Epithelial cell of proximal tubule (primary cell): ENCODE measurements around the gene MYO18A. TPM values are rescaled to one million over a fixed set of nuclear protein-coding genes. Genes with fewer than 3 reads are reported as not detected.
"Not testable (repeated sequence)": the region's sequence is repeated elsewhere in the genome, so short reads cannot be mapped to it uniquely, and the experiment has no call there.

Source experiments
- DNase-seq: peaks from one replicate; pipeline ENCODE4 v3.0.0-alpha.2; 2011; ENCODE audit warnings: low read depth
- H3K4me3 ChIP-seq: 2 replicates; pipeline ENCODE4 v1.5.1; 2011; ENCODE audit warnings: low read depth, mild to moderate bottlenecking, low read length
- total RNA-seq: library from RNA; depleted of rRNA; stranded (reverse); fragments of >200 nt; gene quantifications from 2 replicates; pipeline ENCODE4 v1.2.3, GENCODE V29; 2015
- TF ChIP-seq, protein P1 (sequence below): conservative IDR thresholded peaks from 2 replicates; pipeline ENCODE4 v1.5.1; 2012; ENCODE audit warnings: low read depth, mild to moderate bottlenecking, low read length

The MYO18A gene
- total RNA-seq, 1 donor from 2014 or later, result 34.2 TPM

DNA sequence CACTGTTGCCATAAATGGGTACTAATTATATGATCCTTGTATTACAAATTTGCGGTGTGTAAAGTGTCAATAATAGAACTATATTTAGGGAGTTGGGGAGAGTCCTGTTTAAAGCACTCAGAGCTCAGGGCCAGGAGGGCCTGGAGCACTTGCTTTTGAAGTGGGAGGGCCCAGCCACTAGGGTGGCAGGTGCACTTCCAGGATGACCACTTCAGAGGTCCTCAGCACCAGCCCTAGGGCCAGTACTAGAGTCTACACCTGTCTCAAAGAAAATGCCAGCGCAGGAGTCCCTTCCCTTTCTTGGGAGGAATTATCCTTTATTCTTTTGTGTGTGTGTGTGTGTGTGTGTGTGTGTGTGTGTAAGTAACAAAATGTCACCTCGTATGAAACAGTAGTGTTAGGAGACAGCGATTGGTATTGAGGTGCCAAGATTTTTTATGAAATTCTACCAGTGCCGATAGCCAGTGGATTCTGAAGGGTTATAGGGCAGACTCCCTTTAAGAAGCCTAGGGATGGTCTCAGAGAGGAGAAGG, 31.9 kb downstream of the MYO18A start:
- H3K4me3 ChIP-seq, result peak overlapping the region; percentile 66
- TF ChIP-seq, protein P1, sequence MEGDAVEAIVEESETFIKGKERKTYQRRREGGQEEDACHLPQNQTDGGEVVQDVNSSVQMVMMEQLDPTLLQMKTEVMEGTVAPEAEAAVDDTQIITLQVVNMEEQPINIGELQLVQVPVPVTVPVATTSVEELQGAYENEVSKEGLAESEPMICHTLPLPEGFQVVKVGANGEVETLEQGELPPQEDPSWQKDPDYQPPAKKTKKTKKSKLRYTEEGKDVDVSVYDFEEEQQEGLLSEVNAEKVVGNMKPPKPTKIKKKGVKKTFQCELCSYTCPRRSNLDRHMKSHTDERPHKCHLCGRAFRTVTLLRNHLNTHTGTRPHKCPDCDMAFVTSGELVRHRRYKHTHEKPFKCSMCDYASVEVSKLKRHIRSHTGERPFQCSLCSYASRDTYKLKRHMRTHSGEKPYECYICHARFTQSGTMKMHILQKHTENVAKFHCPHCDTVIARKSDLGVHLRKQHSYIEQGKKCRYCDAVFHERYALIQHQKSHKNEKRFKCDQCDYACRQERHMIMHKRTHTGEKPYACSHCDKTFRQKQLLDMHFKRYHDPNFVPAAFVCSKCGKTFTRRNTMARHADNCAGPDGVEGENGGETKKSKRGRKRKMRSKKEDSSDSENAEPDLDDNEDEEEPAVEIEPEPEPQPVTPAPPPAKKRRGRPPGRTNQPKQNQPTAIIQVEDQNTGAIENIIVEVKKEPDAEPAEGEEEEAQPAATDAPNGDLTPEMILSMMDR, result no peak
- DNase-seq, result no peak

DNA sequence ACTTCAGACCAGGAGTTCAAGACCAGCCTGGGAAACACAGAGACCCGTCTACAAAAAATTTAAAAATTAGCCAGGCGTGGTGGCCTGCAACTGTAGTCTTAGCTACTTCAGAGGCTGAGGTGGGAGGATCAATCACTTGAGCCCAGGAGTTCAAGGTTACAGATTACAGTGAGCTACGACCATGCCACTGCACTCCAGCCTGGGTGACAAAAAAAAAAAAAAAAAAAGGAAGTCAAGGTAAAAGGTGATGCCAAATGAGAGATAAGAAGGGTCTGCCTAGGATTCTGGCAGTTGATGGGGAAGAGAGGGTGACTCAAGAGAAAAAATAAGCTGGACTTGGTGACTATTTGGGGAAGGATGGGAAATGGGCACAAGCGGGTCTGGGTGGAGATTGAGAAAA, 32.5 kb downstream of the MYO18A start:
- no peak overlapping the region for H3K4me3 ChIP-seq
- DNase-seq, result no peak
- TF ChIP-seq, protein P1, result no peak

DNA sequence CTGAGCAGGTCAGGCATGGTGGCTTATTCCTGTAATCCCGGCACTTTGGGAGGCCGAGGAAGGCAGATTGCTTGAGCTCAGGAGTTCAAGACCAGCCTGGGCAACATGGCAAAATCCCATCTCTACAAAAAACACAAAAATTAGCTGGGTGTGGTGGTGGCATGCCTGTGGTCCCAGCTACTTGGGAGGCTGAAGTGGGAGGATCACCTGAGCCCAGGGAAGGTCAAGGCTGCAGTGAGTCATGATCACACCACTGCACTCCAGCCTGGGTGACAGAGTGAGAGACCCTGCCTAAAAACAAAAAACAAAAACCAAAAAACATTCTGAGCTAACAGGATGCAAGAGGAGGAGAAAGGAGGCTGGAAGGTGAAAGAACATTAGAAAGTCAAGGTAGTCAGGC, 33.0 kb downstream of the MYO18A start:
- not testable (repeated sequence) for H3K4me3 ChIP-seq, DNase-seq

DNA sequence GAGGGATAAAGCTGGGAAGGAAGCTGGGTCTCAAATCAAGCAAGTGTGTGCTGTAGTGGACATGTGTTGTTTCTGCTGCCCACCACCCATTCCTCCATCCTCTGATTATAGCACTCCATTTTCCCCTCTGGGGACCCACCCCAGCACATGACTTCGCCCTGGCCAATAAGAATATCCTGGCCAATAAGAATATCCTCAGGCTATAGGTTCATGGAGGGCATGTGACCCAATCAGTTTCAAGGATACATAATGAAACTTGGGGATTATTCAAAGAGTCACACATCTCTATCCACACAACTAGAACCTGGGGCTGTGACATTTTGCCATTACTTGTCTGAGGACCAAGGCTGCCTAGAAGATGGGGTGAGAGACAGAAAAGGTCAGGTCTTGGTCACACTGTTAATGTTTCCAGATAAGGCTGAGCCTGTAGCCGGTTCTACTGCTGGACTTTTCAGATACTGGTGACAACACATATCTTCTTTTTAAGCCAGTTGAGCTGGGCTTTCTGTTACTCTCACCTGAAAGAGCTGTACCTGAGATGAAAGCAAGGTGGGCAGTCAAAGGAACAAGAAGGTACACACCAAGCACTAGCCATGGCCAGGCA, 33.7 kb downstream of the MYO18A start:
- TF ChIP-seq, protein P1, result no peak
- no peak for DNase-seq
- no peak overlapping the region for H3K4me3 ChIP-seq

DNA sequence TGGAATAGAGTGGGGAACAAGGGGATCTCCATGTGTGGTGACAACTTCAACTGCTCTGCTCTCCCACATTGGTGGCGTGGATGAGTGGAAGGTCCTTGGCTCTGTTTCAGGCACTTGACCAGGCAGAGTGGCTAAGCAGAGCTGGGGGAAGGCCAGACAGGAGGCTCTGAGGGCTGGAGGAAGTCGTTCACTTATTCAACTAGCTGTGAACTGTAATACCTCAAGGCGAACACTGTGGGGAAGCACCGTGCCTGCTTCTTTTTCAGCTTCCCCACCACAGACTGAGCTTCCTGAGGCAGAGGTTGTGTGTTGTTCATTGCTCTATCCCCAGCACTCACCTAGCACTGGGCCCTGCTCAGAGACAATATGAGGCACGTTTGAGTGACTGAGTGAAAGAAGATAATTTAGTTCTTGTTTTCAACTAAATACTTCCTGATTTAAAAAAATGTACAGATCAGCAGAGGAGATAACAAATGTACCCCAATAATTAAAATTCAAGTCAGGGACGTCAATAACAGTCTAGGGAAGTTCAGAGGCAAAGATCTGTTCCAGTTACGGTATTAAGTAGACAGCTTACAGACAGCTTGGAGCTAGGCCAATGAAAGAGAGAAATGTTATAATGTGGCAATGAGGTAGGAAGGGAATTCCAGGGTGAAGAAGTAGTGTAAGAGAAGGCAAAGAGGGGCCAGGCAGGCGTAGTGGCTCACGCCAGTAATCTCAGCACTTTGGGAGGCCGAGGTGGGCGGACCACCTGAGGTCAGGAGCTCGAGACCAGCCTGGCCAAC, 34.7 kb downstream of the MYO18A start:
- no peak for DNase-seq
- no peak overlapping the region for H3K4me3 ChIP-seq
- TF ChIP-seq, protein P1, result peak; percentile 70

DNA sequence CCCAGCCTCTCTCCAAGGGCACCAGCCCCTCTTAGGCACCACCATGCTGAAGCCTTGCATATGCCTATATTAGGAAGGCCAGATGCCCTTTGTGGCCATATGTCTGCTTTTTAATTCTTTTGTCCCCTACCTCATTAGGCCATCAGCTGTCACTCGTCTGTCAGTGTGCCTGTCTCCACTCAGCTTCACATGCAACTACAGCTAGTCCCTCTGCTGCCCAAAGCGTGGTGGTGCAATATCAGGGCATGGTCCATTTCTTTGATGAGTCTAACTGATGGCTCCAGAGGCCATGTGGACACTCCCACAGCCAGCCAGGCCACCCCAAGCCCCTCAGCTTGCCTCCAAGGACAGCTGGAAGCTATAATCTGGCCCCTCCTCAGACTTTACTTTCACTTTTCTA, 36.3 kb downstream of the MYO18A start:
- no peak overlapping the region for H3K4me3 ChIP-seq
- TF ChIP-seq, protein P1, result peak; percentile 67
- DNase-seq, result no peak

DNA sequence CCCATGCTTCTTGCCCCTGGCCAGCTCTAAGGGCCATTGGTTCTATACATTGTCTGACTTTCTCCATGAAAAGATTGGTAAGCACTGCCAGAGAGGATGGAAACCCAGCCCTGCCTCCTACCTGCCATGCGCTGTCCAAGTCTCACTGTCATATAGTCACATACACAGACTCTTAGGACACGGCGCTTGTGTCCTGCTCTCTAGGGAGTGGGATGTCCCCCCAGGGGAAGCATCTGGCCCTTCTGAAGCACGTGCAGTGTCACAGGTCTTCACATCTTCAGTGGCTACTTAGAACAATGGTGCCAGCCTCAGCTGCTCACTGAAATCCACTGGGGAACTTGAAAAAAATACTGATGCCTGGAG, 38.7 kb downstream of the MYO18A start:
- TF ChIP-seq, protein P1, result no peak
- H3K4me3 ChIP-seq, result no peak overlapping the region
- DNase-seq, result no peak
